Heart left ventricle (tissue), 16 donors: ENCODE data around the gene CD300LF. TPM values are rescaled to one million over a fixed set of nuclear protein-coding genes. Genes with fewer than 3 reads are reported as not detected.

ENCODE experiments used
- ATAC-seq, 4 donors: fragments of 200-7000 bp; cut with Tn5 transposase; one replicate each; pipeline ENCODE4 v1.9.1; 2020 to 2022; ENCODE audit warnings: moderate library complexity in 4 of 4, mild to moderate bottlenecking in 3 of 4, moderate number of reproducible peaks in 1 of 4
- DNase-seq, 5 donors: peaks; one replicate each; pipeline ENCODE4 v3.0.0-alpha.2; 2020
- H3K27ac ChIP-seq, 12 donors: fragments of 200-600 bp; sonication (generic) in 4 of 12; one replicate each; pipeline versions ENCODE4 v1.5.0 to v1.8.0; 2016 to 2022; ENCODE audit warnings: mild to moderate bottlenecking in 2 of 12
- H3K27me3 ChIP-seq, 9 donors: fragments of 200-600 bp; sonication (generic) in 2 of 9; one replicate each; pipeline versions ENCODE4 v1.5.1 to v1.8.0; 2016 to 2022; ENCODE audit warnings: mild to moderate bottlenecking in 3 of 9
- H3K36me3 ChIP-seq, 9 donors: fragments of 200-600 bp; sonication (generic) in 2 of 9; one replicate each; pipeline versions ENCODE4 v1.5.0 to v1.8.0; 2018 to 2022; ENCODE audit warnings: mild to moderate bottlenecking in 2 of 9
- H3K4me1 ChIP-seq, 12 donors: fragments of 200-600 bp; sonication (generic) in 4 of 12; one replicate each; pipeline versions ENCODE4 v1.5.0 to v1.8.0; 2016 to 2022; ENCODE audit warnings: mild to moderate bottlenecking in 3 of 12
- H3K4me3 ChIP-seq, 12 donors: fragments of 200-600 bp; sonication (generic) in 4 of 12; one replicate each; pipeline versions ENCODE4 v1.5.0 to v1.8.0; 2017 to 2022; ENCODE audit warnings: mild to moderate bottlenecking in 9 of 12, moderate library complexity in 4 of 12
- H3K9me3 ChIP-seq, 12 donors: fragments of 200-600 bp; sonication (generic) in 4 of 12; one replicate each; pipeline versions ENCODE4 v1.5.0 to v1.8.0; 2016 to 2022; ENCODE audit warnings: mild to moderate bottlenecking in 1 of 12
- CTCF ChIP-seq, 12 donors: fragments of 200-600 bp; sonication (generic) in 4 of 12; IDR thresholded peaks; one replicate each; pipeline versions ENCODE4 v1.5.0 to v1.8.0; 2018 to 2022; ENCODE audit warnings: antibody characterized with exemption in 12 of 12, mild to moderate bottlenecking in 5 of 12
- POLR2A ChIP-seq, 2 donors: fragments of 450-650 bp; IDR thresholded peaks; one replicate each; pipeline ENCODE4 v1.6.1; 2017; ENCODE audit warnings: antibody characterized with exemption in 2 of 2, mild to moderate bottlenecking in 2 of 2, moderate library complexity in 2 of 2
- WGBS, 4 donors: extraction: QIAGEN DNeasy Blood & Tissue Kit in 2 of 4; methylation state at CpG; one replicate each; pipeline versions ENCODE4 v1.1.5 to v1.1.7; 2013 to 2018; 5-methylcytosine and 5-hydroxymethylcytosine counted together
- intact Hi-C, 10 donors: fragments of 100-400 bp; cut with DNase I; formaldehyde crosslinking; loops; one replicate each; pipeline versions ENCODE4 v1.11.1 to v1.14.2; 2022
- polyA plus RNA-seq, 2 donors: library from polyadenylated mRNA; stranded (reverse); fragments of 200-250 nt; gene quantifications; one replicate each; pipeline ENCODE4 v1.2.3, GENCODE V29; 2013
- total RNA-seq, 9 donors: library from RNA; depleted of rRNA in 2 of 9; stranded (reverse); fragments of >200 nt in 2 of 9; fragmentation: NEBNext Ultra II Directional in 3 of 9; extraction: Animal tissue kit (Norgen Biotek cat#: 25700) in 3 of 9; gene quantifications; one replicate each; pipeline versions ENCODE4 v1.1.0 to v1.2.4, GENCODE V29; 2016 to 2023
- donor health status: ischemic (EF 13 %, LVEDD 7.1; RV severe dilation, severe dysfunction).
- donor health status: healthy with polysubstance abuse.
- donor health status: DM: no; HTN: yes; CAD: no.
- donor health status: DM: no; HTN: no; CAD: no.
- donor health status: ischemic (EF 25% LVEDD 6.9; RV normal size, moderate dysfunction).
- donor health status: ischemic (EF 25% LVEDD 5.7; RV mildly dilated, moderate dysfunction).
- donor health status: healthy.
- donor health status: DM: yes; HTN: yes; CAD: no.
- donor health status: ischemic (EF 35%, LVEDD 5.7; RV mildly dilated, moderate dysfunction).
- donor health status: nonischemic (EF 11% LVEDD 7.7; RV severe dilation, severe dysfunction).
- donor health status: DM: yes; HTN: yes; CAD: no.
- donor health status: PGD.
- donor health status: ischemic (EF 29% LVEDD 5.4; RV normal size, mild dysfunction).
- donor health status: nonischemic (EF 23%, LVEDD 6.1; RV moderate dilation, normal function).

The CD300LF gene
- total and polyA plus RNA-seq, 11 donors: 0.15 to 7.0 (median 0.42) TPM; not detected in 2

- H3K27ac ChIP-seq: no peak overlapping the region
- 61 to 67% (median 64%) methylated on average over 12 of the region's 12 CpGs for WGBS, 4 donors
- DNase-seq (no peak), ATAC-seq (no peak)
- TF ChIP-seq CTCF (IDR thresholded peaks at IDR 0.05): no peak
- no peak for TF ChIP-seq POLR2A (IDR thresholded peaks at IDR 0.05)
- peak overlapping the region in 1 of 12 donors; percentile 59 for H3K4me3 ChIP-seq
- intact Hi-C loops: no loop called here
- H3K27me3 ChIP-seq: peaks cover 0 to 34% (median 8%) of the 10 kb centered on the region in 9 donors
- peaks cover 0 to 13% (median 0%) of the 10 kb centered on the region in 12 donors for H3K4me1 ChIP-seq
- no peaks in the 10 kb centered on the region for H3K9me3 ChIP-seq
- H3K36me3 ChIP-seq: no peaks in the 10 kb centered on the region
Observed at GRCh38 chr17:74711058-74711824, 1.5 kb downstream of the CD300LF start.

- no peak overlapping the region for H3K4me3 ChIP-seq
- intact Hi-C loops: no loop called here
- H3K27ac ChIP-seq: no peak overlapping the region
- TF ChIP-seq POLR2A (IDR thresholded peaks at IDR 0.05): no peak
- TF ChIP-seq CTCF (IDR thresholded peaks at IDR 0.05): no peak
- no peaks in the 10 kb centered on the region for H3K36me3 ChIP-seq
- ATAC-seq (no peak), DNase-seq (no peak)
- H3K9me3 ChIP-seq: no peaks in the 10 kb centered on the region
- peaks cover 0 to 8% (median 0%) of the 10 kb centered on the region in 9 donors for H3K27me3 ChIP-seq
- H3K4me1 ChIP-seq: no peaks in the 10 kb centered on the region
- WGBS, 4 donors: 79 to 89% (median 83%) methylated on average over 8 of the region's 8 CpGs
Observed at GRCh38 chr17:74704544-74704943, 8.2 kb downstream of the CD300LF start.

GRCh38 chr17:74703311-74703710, 9.4 kb downstream of the CD300LF start:
- Histone ChIP-seq H3K9me3 (no peaks in the 10 kb centered on the region), H3K27ac (no peak overlapping the region), H3K4me3 (no peak overlapping the region), H3K27me3 (peaks cover 0 to 9% (median 0%) of the 10 kb centered on the region in 9 donors), H3K36me3 (no peaks in the 10 kb centered on the region), H3K4me1 (no peaks in the 10 kb centered on the region)
- no peak for TF ChIP-seq POLR2A (IDR thresholded peaks at IDR 0.05)
- TF ChIP-seq CTCF (IDR thresholded peaks at IDR 0.05): no peak
- ATAC-seq (no peak), DNase-seq (no peak)
- 56 to 100% (median 65%) methylated on average over 1 to 2 of the region's 2 CpGs for WGBS, 4 donors
- intact Hi-C loops: no loop called here

GRCh38 chr17:74702116-74702871, 10.4 kb downstream of the CD300LF start:
- intact Hi-C loops: no loop called here
- Histone ChIP-seq H3K9me3 (no peaks in the 10 kb centered on the region), H3K36me3 (no peaks in the 10 kb centered on the region), H3K27ac (no peak overlapping the region), H3K27me3 (peaks cover 0 to 9% (median 0%) of the 10 kb centered on the region in 9 donors), H3K4me1 (no peaks in the 10 kb centered on the region), H3K4me3 (no peak overlapping the region)
- ATAC-seq: no peak
- no peak for TF ChIP-seq POLR2A (IDR thresholded peaks at IDR 0.05)
- no peak for TF ChIP-seq CTCF (IDR thresholded peaks at IDR 0.05)
- no peak for DNase-seq
- 63 to 76% (median 69%) methylated on average over 9 of the region's 9 CpGs for WGBS, 4 donors
